Activated effector memory CD4-positive, alpha-beta T cell treated with Interleukin-2 at 50 U/mL for 16 hours (primary cell): ENCODE data around the gene GRAMD4.
A peak's percentile ranks its signal among the peaks of the same experiment; 100 is the strongest.

ENCODE experiments used
- DNase-seq: peaks from one replicate; pipeline ENCODE4 v3.0.0-alpha.2; 2020

GRAMD4 gene, protein sequence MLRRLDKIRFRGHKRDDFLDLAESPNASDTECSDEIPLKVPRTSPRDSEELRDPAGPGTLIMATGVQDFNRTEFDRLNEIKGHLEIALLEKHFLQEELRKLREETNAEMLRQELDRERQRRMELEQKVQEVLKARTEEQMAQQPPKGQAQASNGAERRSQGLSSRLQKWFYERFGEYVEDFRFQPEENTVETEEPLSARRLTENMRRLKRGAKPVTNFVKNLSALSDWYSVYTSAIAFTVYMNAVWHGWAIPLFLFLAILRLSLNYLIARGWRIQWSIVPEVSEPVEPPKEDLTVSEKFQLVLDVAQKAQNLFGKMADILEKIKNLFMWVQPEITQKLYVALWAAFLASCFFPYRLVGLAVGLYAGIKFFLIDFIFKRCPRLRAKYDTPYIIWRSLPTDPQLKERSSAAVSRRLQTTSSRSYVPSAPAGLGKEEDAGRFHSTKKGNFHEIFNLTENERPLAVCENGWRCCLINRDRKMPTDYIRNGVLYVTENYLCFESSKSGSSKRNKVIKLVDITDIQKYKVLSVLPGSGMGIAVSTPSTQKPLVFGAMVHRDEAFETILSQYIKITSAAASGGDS

GRCh38 chr22:46619830-46620501 lies at the start of gene GRAMD4:
TSS of gene GRAMD4 (plus strand) at chr22:46620386. CDS start at chr22:46626800, 6,414 bp downstream.
- DNase-seq, result no peak

- no peak for DNase-seq
Measured at GRCh38 chr22:46571642-46572250, 48.4 kb upstream of the GRAMD4 start.

- DNase-seq, result no peak
Measured at GRCh38 chr22:46572911-46573780, 47.0 kb upstream of the GRAMD4 start.

DNA sequence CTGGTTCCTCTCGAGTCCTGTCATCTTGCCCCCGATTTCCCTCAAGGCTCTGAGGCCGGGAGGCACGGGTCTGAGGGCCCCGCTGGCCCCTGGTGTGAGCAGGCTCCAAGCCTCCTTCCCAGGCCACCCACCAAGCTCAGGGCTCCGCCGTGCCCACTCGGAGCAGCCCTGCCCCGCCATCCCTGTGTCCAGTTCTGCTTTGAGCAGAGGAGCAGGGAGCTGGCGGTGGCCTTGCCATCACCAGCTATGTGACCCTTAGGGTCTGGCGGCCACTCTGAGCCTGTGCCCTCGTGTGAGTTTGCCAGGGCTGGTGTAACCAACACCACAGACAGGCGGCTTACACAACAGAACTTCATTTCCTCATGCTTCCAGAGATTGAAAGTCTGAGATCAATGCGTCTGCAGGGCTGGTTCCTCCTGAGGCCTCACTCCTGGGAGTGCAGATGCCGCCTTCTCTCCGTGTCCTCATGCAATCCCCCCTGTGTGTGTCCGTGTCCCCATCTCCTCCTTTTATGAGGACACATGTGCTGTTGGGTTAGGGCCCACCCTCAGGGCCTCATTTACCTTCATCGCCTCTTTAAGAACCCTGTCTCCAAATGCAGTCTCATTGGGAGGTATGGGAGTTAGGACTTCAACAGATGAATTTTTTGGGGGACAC lies 46.3 kb upstream of the GRAMD4 start:
- DNase-seq, result no peak

DNA sequence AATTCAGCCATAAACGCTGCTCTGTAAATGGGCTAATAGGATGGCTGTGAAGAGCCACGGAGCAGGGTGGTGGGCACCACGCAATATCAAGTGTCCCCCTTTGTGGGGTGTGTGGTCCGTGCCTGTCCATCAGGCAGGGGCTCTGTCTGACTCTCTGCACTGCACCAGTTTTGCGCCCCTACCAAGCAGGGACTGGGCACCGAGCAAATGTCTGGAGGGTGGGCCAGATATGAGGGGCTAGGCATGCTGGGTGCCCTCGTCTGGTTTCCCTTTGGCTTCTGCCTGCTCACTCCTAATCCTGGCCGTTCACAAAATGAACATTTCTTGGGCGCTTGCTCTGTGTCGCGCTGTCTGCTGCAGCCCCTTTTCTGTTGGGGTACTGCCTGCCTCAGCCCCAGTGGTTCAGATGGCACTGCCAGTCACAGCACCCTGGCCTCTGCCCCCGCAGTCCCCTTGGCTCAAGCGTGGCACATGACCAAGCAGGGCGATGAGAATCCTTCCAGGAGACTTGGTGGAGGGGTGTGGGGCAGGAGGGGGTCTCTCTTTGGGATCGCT lies 45.7 kb upstream of the GRAMD4 start:
- DNase-seq, result no peak

- DNase-seq, result no peak
Measured at GRCh38 chr22:46574993-46575910, 44.9 kb upstream of the GRAMD4 start.

DNA sequence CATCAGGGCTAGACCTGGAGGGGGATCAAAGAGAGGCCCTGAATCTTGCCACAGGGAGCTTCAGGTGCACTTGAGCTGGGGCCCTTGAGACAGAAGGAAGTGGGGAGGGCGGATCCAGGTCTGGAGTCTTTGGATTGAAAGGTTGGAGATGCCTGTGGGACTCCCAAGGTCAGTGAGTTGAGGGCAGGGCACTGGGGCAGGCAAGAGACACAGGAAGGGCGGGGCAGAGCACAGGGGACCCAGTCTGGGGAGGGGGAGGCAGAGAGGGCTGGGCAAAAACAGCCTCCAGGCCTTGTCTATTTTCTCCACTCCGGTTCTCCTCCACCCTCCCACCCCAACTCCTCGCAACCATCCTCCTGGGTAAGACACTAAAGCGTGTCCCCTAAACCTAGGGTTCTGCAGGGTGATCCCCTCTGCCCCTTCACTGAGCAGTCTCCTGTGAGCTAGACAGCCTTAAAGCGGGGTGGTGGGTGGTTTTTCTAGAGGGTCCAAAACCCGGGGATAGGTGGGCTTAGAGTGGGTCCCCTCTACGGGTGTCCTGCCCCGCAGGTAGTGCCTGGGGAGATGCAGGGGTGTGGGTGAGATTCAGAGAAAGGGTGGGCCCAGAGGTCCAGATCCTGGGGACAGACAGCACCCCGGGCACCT lies 44.2 kb upstream of the GRAMD4 start:
- no peak for DNase-seq

DNA sequence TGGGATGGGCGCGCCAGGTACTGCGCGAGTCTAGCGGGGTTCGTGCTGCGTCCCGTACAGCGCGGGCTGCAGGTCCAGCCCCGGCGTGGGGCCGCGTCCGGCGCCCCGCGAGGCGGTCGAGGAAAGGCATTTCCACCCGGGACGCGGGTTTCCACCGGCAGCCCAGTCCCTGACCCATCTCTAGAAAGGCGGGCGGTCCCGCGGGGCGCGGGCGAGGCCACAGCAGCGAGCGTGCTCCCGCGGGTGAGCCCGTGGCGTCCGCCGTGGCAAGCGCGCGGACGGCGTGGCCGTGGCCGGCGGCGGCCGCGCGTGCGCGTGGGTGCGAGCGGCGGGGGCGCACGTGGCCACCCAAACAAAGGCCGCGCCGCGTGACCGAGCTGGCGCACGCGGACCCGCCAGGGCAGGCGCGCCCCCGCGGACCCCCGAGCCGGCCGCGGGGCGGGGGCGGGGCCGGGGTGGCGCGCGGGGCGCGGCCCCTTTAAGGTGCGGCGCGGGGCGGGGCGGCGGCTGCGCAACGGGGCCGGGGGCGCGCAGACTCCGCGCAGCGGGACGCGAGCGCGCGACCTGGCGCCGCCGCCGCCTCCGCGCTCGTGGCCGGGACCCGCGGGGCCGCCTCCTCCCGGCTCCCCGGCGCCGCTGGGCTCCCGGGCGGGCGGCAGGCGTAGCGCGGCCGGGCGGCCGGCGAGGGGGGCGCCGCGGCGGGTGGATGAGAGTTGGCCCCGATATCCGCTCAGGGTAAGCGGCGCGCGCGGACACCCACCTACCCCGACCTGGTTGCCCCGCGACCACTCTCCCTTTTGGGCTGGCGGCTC lies 43.4 kb upstream of the GRAMD4 start:
- DNase-seq, result peak; percentile 52

DNA sequence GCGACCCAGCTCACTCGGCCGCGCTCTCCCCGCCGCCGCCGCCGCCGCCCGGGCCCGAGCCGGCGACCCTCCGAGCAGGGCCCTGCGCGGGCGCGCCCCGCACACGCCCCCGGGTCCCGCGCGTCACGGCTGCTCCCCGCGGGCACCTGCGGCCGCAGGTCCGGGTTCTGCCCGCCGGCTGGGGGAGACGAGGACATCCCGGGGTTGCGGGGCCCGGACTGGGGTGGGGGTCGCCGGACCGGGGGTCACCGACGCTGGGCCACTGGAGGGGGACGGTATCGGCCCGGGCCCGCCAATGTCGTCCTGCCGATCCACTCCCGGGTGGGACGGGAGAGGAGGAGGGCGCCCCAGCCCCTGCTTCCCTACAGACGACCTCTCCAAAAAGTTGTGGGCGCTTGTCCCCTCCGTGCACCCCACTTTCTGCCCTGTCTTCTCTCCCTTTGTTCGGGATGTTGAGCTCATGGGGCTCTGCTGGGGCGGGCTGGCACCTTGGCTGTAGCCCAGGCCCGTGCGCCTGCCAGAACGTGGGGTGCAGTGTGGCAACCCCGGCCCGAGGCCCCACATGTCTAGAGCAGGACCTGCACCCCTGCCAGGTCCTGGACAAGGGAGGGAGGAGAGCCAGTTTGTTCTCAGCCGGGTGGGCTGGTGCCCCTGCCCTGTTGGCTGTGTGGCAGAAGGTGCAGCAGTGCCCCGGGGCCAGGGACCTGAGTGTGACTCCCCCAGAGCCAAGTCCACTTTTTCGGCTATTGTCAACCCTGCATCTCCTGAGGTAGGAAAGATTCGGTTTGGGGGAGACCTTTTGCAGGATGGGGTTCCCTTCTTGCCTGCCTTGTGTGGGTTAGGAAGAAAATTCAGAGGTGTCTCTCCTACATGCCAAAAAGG lies 42.6 kb upstream of the GRAMD4 start:
- DNase-seq, result no peak

GRCh38 chr22:46578251-46578823 lies 41.8 kb upstream of the GRAMD4 start:
- DNase-seq, result no peak

DNA sequence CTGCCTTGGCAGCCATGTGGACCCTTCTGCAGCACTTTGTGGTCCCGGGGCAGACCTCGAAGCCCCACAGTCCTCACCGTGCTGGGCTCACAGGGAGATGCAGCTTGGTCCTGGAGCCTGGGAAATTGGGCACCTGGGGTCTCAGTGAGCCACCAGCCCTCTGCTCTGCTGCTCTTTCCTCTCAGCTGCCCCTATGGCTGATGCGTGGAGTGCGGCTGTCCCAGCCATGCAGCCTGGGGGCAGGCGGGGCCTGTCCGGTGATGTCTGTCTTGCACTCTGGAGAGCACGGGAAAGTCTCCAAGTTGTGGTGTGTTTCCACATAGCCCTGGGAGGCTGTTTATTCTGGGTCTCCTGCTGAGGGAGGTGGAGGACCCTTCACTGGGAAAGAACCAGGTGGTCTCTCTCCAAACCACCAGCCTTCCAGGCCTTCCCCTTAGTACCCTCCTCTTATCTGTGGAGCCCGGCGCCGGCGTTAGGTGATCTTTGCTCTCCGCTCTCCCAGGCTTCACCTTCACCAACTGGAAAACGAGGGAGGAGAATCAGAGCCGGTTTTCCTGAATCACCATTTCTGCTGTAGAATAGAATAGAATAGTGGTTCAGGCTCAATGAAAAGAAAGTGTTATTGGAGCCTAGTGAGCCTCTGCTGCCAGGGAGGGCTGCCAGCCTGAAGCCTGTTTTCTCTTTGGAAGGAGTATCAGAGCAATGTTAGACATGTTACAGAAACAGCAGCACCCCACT lies 41.2 kb upstream of the GRAMD4 start:
- no peak for DNase-seq

GRCh38 chr22:46579751-46580449 lies 40.3 kb upstream of the GRAMD4 start:
- no peak for DNase-seq

DNA sequence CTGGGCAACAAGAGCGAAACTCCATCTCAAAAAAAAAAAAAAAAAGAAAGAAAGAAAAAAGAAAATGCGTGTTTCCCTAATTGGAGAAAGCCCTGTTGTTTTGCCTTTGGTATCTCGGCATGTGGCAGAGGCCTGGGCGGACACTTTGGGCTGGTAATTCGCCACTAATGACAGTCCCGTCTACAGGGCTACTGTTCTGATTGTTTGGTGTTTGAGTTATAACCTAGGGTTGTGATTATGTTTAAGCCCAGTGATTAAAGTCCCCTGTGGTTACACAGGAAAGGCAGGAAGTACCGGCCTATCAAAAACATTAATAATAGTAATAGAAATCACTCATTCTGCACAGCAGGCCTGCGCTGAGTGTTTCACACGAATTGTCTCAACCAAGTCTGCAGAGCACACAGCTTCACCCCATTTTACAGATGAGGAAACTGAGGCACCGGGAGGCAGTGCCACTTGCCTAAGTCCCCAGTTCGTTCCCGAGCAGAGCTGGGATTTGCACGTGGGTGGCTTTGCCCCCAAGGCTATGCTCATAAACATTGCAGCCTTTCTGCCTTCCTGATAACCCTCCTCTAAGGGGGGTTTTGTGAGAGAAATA lies 39.1 kb upstream of the GRAMD4 start:
- DNase-seq, result no peak

DNA sequence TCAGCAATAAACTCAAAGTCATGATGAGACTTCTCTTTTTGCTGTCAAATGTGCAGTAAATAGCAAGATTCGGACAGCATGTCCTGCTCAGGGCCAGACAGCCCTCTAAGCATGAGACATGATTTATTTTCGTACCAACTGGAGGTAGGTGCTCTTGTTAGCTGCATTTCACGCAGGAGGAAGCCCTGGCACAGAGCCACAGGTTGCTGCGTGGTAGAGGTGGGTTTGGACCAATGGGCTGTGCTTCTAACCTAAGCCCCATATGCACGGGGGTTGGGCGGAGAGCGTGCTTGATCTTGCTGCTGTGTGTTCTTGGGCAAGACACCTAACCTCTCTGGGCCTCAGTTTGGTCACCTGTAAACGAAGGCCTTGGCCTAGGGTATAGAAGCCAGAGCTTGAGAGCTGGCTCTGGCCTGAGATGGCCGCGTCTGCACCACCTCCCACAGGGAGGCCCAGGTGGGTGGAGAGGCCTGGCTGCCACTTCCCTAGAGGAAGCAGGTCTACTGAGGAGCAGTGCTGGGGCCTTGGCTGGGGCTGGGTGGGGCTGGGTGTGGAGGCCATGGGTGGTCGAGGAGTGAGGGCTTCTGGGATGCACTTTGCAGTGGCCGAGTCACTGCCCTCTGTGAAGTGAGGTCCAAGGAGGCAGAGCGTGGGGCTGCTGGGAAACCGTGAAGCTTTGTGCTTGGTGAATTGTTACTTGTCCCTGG lies 38.5 kb upstream of the GRAMD4 start:
- no peak for DNase-seq

GRCh38 chr22:46582281-46582933 lies 37.8 kb upstream of the GRAMD4 start:
- no peak for DNase-seq
